SU-DHL-6 (cell line): ENCODE measurements around the gene SLC12A8.

Experiments
- H2AFZ ChIP-seq: fragments of 200-600 bp; sonication (generic); 2 replicates; pipeline ENCODE4 v1.6.1; 2014; ENCODE audit warnings: low read depth, mild to moderate bottlenecking, moderate library complexity, mixed read lengths, antibody characterized with exemption, low read length; ENCODE audit not compliant: severe bottlenecking
- H3F3A ChIP-seq: fragments of 200-600 bp; shearing (Covaris generic); 2 replicates; pipeline ENCODE4 v1.6.0; 2016; ENCODE audit warnings: antibody characterized with exemption, mild to moderate bottlenecking; ENCODE audit not compliant: insufficient read depth
- H3K27ac ChIP-seq: fragments of 200-600 bp; sonication (generic); 2 replicates; pipeline ENCODE4 v1.5.1; 2016; ENCODE audit warnings: low read depth, mild to moderate bottlenecking, low read length, moderate library complexity, mixed read lengths
- H3K27me3 ChIP-seq: fragments of 200-600 bp; sonication (generic), shearing (Covaris generic); 2 replicates; pipeline ENCODE4 v1.6.0; 2014; ENCODE audit warnings: mild to moderate bottlenecking, low read length
- H3K36me3 ChIP-seq: fragments of 200-600 bp; sonication (generic); 2 replicates; pipeline ENCODE4 v1.6.1; 2014; ENCODE audit warnings: mild to moderate bottlenecking, low read length, mixed read lengths
- H3K4me2 ChIP-seq: fragments of 300-600, 200-600 bp; shearing (Covaris generic), sonication (generic); 2 replicates; pipeline ENCODE4 v1.6.0; 2014; ENCODE audit warnings: low read length, low read depth, mild to moderate bottlenecking; ENCODE audit not compliant: poor library complexity, severe bottlenecking
- H3K4me3 ChIP-seq: fragments of 200-600 bp; sonication (generic); 2 replicates; pipeline ENCODE4 v1.5.1; 2014; ENCODE audit warnings: antibody characterized with exemption, low read length, mild to moderate bottlenecking, mixed read lengths; ENCODE audit not compliant: insufficient read depth, poor library complexity, severe bottlenecking
- H3K79me2 ChIP-seq: fragments of 200-600 bp; sonication (generic); 2 replicates; pipeline ENCODE4 v1.6.1; 2014; ENCODE audit warnings: mild to moderate bottlenecking, low read length, moderate library complexity; ENCODE audit not compliant: insufficient read depth
- H3K9ac ChIP-seq: fragments of 200-600 bp; sonication (generic); 2 replicates; pipeline ENCODE4 v1.7.0; 2014; ENCODE audit warnings: mild to moderate bottlenecking, low read length
- H3K9me2 ChIP-seq: fragments of 200-600 bp; sonication (generic); replicated peaks from 2 replicates; pipeline ENCODE4 v1.6.1; 2014; ENCODE audit warnings: low read length; ENCODE audit not compliant: insufficient read depth
- H3K9me3 ChIP-seq: fragments of 200-600 bp; sonication (generic); 2 replicates; pipeline ENCODE4 v1.6.1; 2014; ENCODE audit warnings: low read length, mixed read lengths; ENCODE audit not compliant: insufficient read depth
- H4K20me1 ChIP-seq: fragments of 200-600 bp; sonication (generic); 2 replicates; pipeline ENCODE4 v1.6.1; 2014; ENCODE audit warnings: low read depth, mild to moderate bottlenecking, antibody characterized with exemption, low read length, moderate library complexity, mixed read lengths
- CTCF ChIP-seq: fragments of 200-600 bp; sonication (generic); IDR thresholded peaks from one replicate; pipeline ENCODE4 v1.5.1; 2017; ENCODE audit warnings: antibody characterized with exemption, mild to moderate bottlenecking, low read length, moderate library complexity; ENCODE audit not compliant: insufficient read depth, poor library complexity, severe bottlenecking
- EZH2phosphoT487 ChIP-seq: fragments of 200-600 bp; sonication (generic), shearing (Covaris generic); conservative IDR thresholded peaks from 2 replicates; pipeline ENCODE4 v1.6.1; 2018; ENCODE audit warnings: mild to moderate bottlenecking, antibody characterized with exemption, low read length, moderate library complexity, mixed read lengths

The SLC12A8 gene

GRCh38 chr3:125139386-125139785 lies 73.2 kb downstream of the SLC12A8 start:
- no peak overlapping the region for H3K9ac ChIP-seq
- H3K27me3 ChIP-seq = 0 out of 2 replicates have a peak, but pooled peaks cover 5% of the 10 kb centered on the region
- no peak for TF ChIP-seq EZH2phosphoT487
- TF ChIP-seq CTCF = no peak
- no peaks in the 10 kb centered on the region for H3K79me2 ChIP-seq
- no peak overlapping the region for H3K27ac ChIP-seq
- no peaks in the 10 kb centered on the region for H3K9me3 ChIP-seq
- no peaks in the 10 kb centered on the region for H4K20me1 ChIP-seq
- no peak overlapping the region for H3K4me2 ChIP-seq
- no peak overlapping the region for H3K4me3 ChIP-seq
- no peak overlapping the region for H2AFZ ChIP-seq
- no peaks in the 10 kb centered on the region for H3K9me2 ChIP-seq
- no peaks in the 10 kb centered on the region for H3F3A ChIP-seq
- H3K36me3 ChIP-seq = no peaks in the 10 kb centered on the region

GRCh38 chr3:125137358-125138033 lies 75.1 kb downstream of the SLC12A8 start:
- no peak for TF ChIP-seq EZH2phosphoT487
- TF ChIP-seq CTCF = no peak
- Histone ChIP-seq H3F3A (no peaks in the 10 kb centered on the region), H3K9ac (no peak overlapping the region), H3K4me2 (no peak overlapping the region), H4K20me1 (no peaks in the 10 kb centered on the region), H2AFZ (no peak overlapping the region), H3K36me3 (no peaks in the 10 kb centered on the region), H3K4me3 (no peak overlapping the region), H3K27me3 (0 out of 2 replicates have a peak, but pooled peaks cover 5% of the 10 kb centered on the region), H3K79me2 (no peaks in the 10 kb centered on the region), H3K27ac (no peak overlapping the region), H3K9me3 (no peaks in the 10 kb centered on the region), H3K9me2 (no peaks in the 10 kb centered on the region)

- Histone ChIP-seq H3K4me3 (no peak overlapping the region), H3K27me3 (0 out of 2 replicates have a peak, but pooled peaks cover 5% of the 10 kb centered on the region), H3K9me3 (no peaks in the 10 kb centered on the region), H3K79me2 (no peaks in the 10 kb centered on the region), H3F3A (no peaks in the 10 kb centered on the region), H3K4me2 (no peak overlapping the region), H3K9ac (no peak overlapping the region), H3K9me2 (no peaks in the 10 kb centered on the region), H4K20me1 (no peaks in the 10 kb centered on the region), H2AFZ (no peak overlapping the region), H3K27ac (no peak overlapping the region), H3K36me3 (no peaks in the 10 kb centered on the region)
- TF ChIP-seq CTCF = no peak
- no peak for TF ChIP-seq EZH2phosphoT487
These were observed 75.6 kb downstream of the SLC12A8 start for GRCh38 chr3:125136966-125137357.
